A673 (cell line): ENCODE results near the gene ELOVL5.

Source experiments
- CTCF ChIP-seq: fragments of 300-800, 200-600 bp; sonication (generic); conservative IDR thresholded peaks from 2 replicates; pipeline ENCODE4 v1.5.1; 2017; ENCODE audit warnings: low read depth, mild to moderate bottlenecking, antibody characterized with exemption, low read length, moderate library complexity, mixed read lengths
- EZH2 ChIP-seq: fragments of 200-600 bp; sonication (generic); IDR thresholded peaks from 2 replicates; pipeline ENCODE4 v1.6.1; 2017; ENCODE audit warnings: borderline replicate concordance, low read depth, mild to moderate bottlenecking, mixed read lengths, antibody characterized with exemption, low read length; ENCODE audit not compliant: poor library complexity, severe bottlenecking

- TF ChIP-seq CTCF (no peak), EZH2 (no peak)
Observed at GRCh38 chr6:53230775-53231467, 117.8 kb downstream of the ELOVL5 start.
